Stimulated activated CD8-positive, alpha-beta memory T cell treated with anti-CD3 and anti-CD28 coated beads, Interleukin-4, amount 100 ng/mL, for 1 hour (primary cell): Measurements from ENCODE around the gene NAT8.
"Not testable (repeated sequence)": the region's sequence is repeated elsewhere in the genome, so short reads cannot be mapped to it uniquely, and the experiment has no call there.

Source experiments
- DNase-seq, 2 donors: peaks; one replicate each; pipeline ENCODE4 v3.0.0-alpha.2; 2020; ENCODE audit warnings: low read depth in 2 of 2, low spot score in 1 of 2

NAT8 gene

GRCh38 chr2:73638429-73638828, 3.8 kb downstream of the NAT8 start:
- no peak for DNase-seq

- not testable (repeated sequence) for DNase-seq
Measured at GRCh38 chr2:73636977-73637376, 5.2 kb downstream of the NAT8 start.

- DNase-seq: not testable (repeated sequence)
Measured at GRCh38 chr2:73630662-73631266, 11.5 kb downstream of the NAT8 start.

GRCh38 chr2:73628493-73628892, 13.7 kb downstream of the NAT8 start:
- DNase-seq: not testable (repeated sequence)

GRCh38 chr2:73626237-73626636, 16.0 kb downstream of the NAT8 start:
- not testable (repeated sequence) for DNase-seq

- not testable (repeated sequence) for DNase-seq
Measured at GRCh38 chr2:73624625-73625024, 17.6 kb downstream of the NAT8 start.

- not testable (repeated sequence) for DNase-seq
Measured at GRCh38 chr2:73624036-73624435, 18.2 kb downstream of the NAT8 start.

GRCh38 chr2:73619925-73620324, 22.3 kb downstream of the NAT8 start:
- DNase-seq: not testable (repeated sequence)

GRCh38 chr2:73614997-73615396, 27.2 kb downstream of the NAT8 start:
- DNase-seq: no peak

GRCh38 chr2:73614105-73614504, 28.1 kb downstream of the NAT8 start:
- no peak for DNase-seq

GRCh38 chr2:73611867-73612266, 30.4 kb downstream of the NAT8 start:
- no peak for DNase-seq

GRCh38 chr2:73611193-73611592, 31.0 kb downstream of the NAT8 start:
- DNase-seq: no peak

GRCh38 chr2:73610111-73610510, 32.1 kb downstream of the NAT8 start:
- no peak for DNase-seq

GRCh38 chr2:73604589-73604988, 37.6 kb downstream of the NAT8 start:
- DNase-seq: not testable (repeated sequence)

- DNase-seq: not testable (repeated sequence)
Measured at GRCh38 chr2:73603099-73603588, 39.1 kb downstream of the NAT8 start.

GRCh38 chr2:73601780-73602179, 40.4 kb downstream of the NAT8 start:
- DNase-seq: no peak

GRCh38 chr2:73594251-73594650, 48.0 kb downstream of the NAT8 start:
- DNase-seq: no peak

GRCh38 chr2:73593680-73594079, 48.5 kb downstream of the NAT8 start:
- DNase-seq: no peak
